ENCODE measurements around the gene QPRT. TPM values are rescaled to one million over a fixed set of nuclear protein-coding genes. Genes with fewer than 3 reads are reported as not detected.
"Not testable (repeated sequence)": the region's sequence is repeated elsewhere in the genome, so short reads cannot be mapped to it uniquely, and the experiment has no call there.

The QPRT gene
- 0.11 TPM in 1 of 2 replicates, not detected in the other for total RNA-seq (2014; rRNA removed; shearing (Covaris generic))

GRCh38 chr16:29678691-29679267, at the start of gene QPRT:
TSS of gene QPRT (plus strand) at chr16:29679180. CDS start at chr16:29679198, 18 bp downstream.
- no peak for DNase-seq (ENCODE audit: low read depth)

GRCh38 chr16:29629318-29629717, 49.7 kb upstream of the QPRT start:
- not testable (repeated sequence) for DNase-seq (ENCODE audit: low read depth)

- not testable (repeated sequence) for DNase-seq (ENCODE audit: low read depth)
Observed at GRCh38 chr16:29631658-29632057, 47.3 kb upstream of the QPRT start.

- not testable (repeated sequence) for DNase-seq (ENCODE audit: low read depth)
Observed at GRCh38 chr16:29635902-29636301, 43.1 kb upstream of the QPRT start.

GRCh38 chr16:29636368-29636767, 42.6 kb upstream of the QPRT start:
- DNase-seq (ENCODE audit: low read depth): not testable (repeated sequence)

GRCh38 chr16:29638751-29639150, 40.2 kb upstream of the QPRT start:
- not testable (repeated sequence) for DNase-seq (ENCODE audit: low read depth)

- no peak for DNase-seq (ENCODE audit: low read depth)
Observed at GRCh38 chr16:29641561-29641960, 37.4 kb upstream of the QPRT start.

GRCh38 chr16:29643596-29643995, 35.4 kb upstream of the QPRT start:
- DNase-seq (ENCODE audit: low read depth): no peak

- no peak for DNase-seq (ENCODE audit: low read depth)
Observed at GRCh38 chr16:29644338-29644857, 34.6 kb upstream of the QPRT start.

- DNase-seq (ENCODE audit: low read depth): no peak
Observed at GRCh38 chr16:29644973-29645693, 33.8 kb upstream of the QPRT start.

- DNase-seq (ENCODE audit: low read depth): peak; percentile 13
Observed at GRCh38 chr16:29645694-29646187, 33.2 kb upstream of the QPRT start.

GRCh38 chr16:29646947-29647346, 32.0 kb upstream of the QPRT start:
- no peak for DNase-seq (ENCODE audit: low read depth)

- no peak for DNase-seq (ENCODE audit: low read depth)
Observed at GRCh38 chr16:29649588-29650494, 29.1 kb upstream of the QPRT start.

GRCh38 chr16:29650771-29651170, 28.2 kb upstream of the QPRT start:
- DNase-seq (ENCODE audit: low read depth): no peak

- DNase-seq (ENCODE audit: low read depth): no peak
Observed at GRCh38 chr16:29651774-29652349, 27.1 kb upstream of the QPRT start.

- no peak for DNase-seq (ENCODE audit: low read depth)
Observed at GRCh38 chr16:29653471-29653870, 25.5 kb upstream of the QPRT start.

- DNase-seq (ENCODE audit: low read depth): not testable (repeated sequence)
Observed at GRCh38 chr16:29653890-29654289, 25.1 kb upstream of the QPRT start.

- no peak for DNase-seq (ENCODE audit: low read depth)
Observed at GRCh38 chr16:29656688-29657523, 22.1 kb upstream of the QPRT start.

GRCh38 chr16:29658705-29659104, 20.3 kb upstream of the QPRT start:
- no peak for DNase-seq (ENCODE audit: low read depth)

- DNase-seq (ENCODE audit: low read depth): no peak
Observed at GRCh38 chr16:29662000-29662728, 16.8 kb upstream of the QPRT start.

All from Daoy (cell line).